Kidney epithelial cell (primary cell): ENCODE data around the gene RARB. TPM values are rescaled to one million over a fixed set of nuclear protein-coding genes. Genes with fewer than 3 reads are reported as not detected.

Source experiments
- DNase-seq: peaks from one replicate; pipeline ENCODE4 v3.0.0-alpha.2; 2010; ENCODE audit warnings: low read depth
- H3K27me3 ChIP-seq: 2 replicates; pipeline ENCODE4 v1.6.0; 2011; ENCODE audit warnings: low read length; ENCODE audit not compliant: control insufficient read depth, insufficient read depth
- H3K36me3 ChIP-seq: 2 replicates; pipeline ENCODE4 v1.5.1; 2011; ENCODE audit warnings: low read length; ENCODE audit not compliant: control insufficient read depth, insufficient read depth
- H3K4me3 ChIP-seq: 2 replicates; pipeline ENCODE4 v1.5.1; 2011; ENCODE audit warnings: low read depth, mild to moderate bottlenecking, control low read depth, low read length
- CTCF ChIP-seq: IDR thresholded peaks from 2 replicates; pipeline ENCODE4 v1.5.1; 2011; ENCODE audit warnings: mild to moderate bottlenecking, moderate library complexity, low read length, control low read depth, inconsistent platforms; ENCODE audit not compliant: insufficient read depth, poor library complexity, severe bottlenecking
- total RNA-seq: library from RNA; depleted of rRNA; stranded (reverse); fragments of >200 nt; gene quantifications from 2 replicates; pipeline ENCODE4 v1.2.3, GENCODE V29; 2015

RARB gene
- total RNA-seq, 1 donor from 2014 or later = 3.6 TPM

- TF ChIP-seq CTCF = no peak
- Histone ChIP-seq H3K36me3 (no peaks in the 10 kb centered on the region), H3K4me3 (no peak overlapping the region), H3K27me3 (no peaks in the 10 kb centered on the region)
- DNase-seq = no peak
Observed at GRCh38 chr3:25581335-25581734, 153.3 kb downstream of the RARB start.

- no peak for DNase-seq
- no peak for TF ChIP-seq CTCF
- H3K36me3 ChIP-seq = no peaks in the 10 kb centered on the region
- H3K27me3 ChIP-seq = no peaks in the 10 kb centered on the region
- no peak overlapping the region for H3K4me3 ChIP-seq
Observed at GRCh38 chr3:25581823-25582222, 153.8 kb downstream of the RARB start.

GRCh38 chr3:25582242-25582641, 154.2 kb downstream of the RARB start:
- DNase-seq = no peak
- TF ChIP-seq CTCF = no peak
- no peaks in the 10 kb centered on the region for H3K36me3 ChIP-seq
- no peaks in the 10 kb centered on the region for H3K27me3 ChIP-seq
- no peak overlapping the region for H3K4me3 ChIP-seq

GRCh38 chr3:25583343-25583742, 155.3 kb downstream of the RARB start:
- no peaks in the 10 kb centered on the region for H3K36me3 ChIP-seq
- no peak overlapping the region for H3K4me3 ChIP-seq
- no peak for TF ChIP-seq CTCF
- DNase-seq = no peak
- H3K27me3 ChIP-seq = no peaks in the 10 kb centered on the region

GRCh38 chr3:25584011-25584789, 156.1 kb downstream of the RARB start:
- DNase-seq = no peak
- Histone ChIP-seq H3K4me3 (no peak overlapping the region), H3K27me3 (no peaks in the 10 kb centered on the region), H3K36me3 (no peaks in the 10 kb centered on the region)
- no peak for TF ChIP-seq CTCF

GRCh38 chr3:25585361-25586166, 157.5 kb downstream of the RARB start:
- TF ChIP-seq CTCF = no peak
- Histone ChIP-seq H3K4me3 (no peak overlapping the region), H3K27me3 (no peaks in the 10 kb centered on the region), H3K36me3 (no peaks in the 10 kb centered on the region)
- DNase-seq = no peak
